Fibroblast of skin of left quadriceps (primary cell): ENCODE results near the gene LIMD2.
A peak's percentile ranks its signal among the peaks of the same experiment; 100 is the strongest.

ENCODE experiments used
- DNase-seq, 2 experiments: peaks; one replicate each; pipeline ENCODE4 v3.0.0-alpha.2; 2013; ENCODE audit warnings: low read depth in 2 of 2

Gene LIMD2

DNA sequence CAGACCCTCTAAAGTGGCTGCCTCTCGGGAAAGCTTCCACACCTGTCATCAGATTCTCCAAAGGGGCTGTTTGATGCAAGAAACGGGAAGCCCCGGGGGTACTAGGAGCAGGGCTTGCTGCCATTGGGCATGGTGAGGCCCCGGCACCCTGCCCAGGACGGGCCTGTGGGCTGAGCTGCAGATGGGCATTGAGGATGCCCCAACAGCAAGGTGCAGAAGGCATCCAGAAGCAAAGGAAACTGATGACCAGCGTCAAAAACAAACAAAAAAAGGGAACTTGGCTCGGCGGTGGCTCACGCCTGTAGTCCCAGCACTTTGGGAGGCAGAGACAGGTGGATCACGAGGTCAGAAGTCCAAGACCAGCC lies 1.5 kb upstream of the LIMD2 start:
- no peak for DNase-seq

DNA sequence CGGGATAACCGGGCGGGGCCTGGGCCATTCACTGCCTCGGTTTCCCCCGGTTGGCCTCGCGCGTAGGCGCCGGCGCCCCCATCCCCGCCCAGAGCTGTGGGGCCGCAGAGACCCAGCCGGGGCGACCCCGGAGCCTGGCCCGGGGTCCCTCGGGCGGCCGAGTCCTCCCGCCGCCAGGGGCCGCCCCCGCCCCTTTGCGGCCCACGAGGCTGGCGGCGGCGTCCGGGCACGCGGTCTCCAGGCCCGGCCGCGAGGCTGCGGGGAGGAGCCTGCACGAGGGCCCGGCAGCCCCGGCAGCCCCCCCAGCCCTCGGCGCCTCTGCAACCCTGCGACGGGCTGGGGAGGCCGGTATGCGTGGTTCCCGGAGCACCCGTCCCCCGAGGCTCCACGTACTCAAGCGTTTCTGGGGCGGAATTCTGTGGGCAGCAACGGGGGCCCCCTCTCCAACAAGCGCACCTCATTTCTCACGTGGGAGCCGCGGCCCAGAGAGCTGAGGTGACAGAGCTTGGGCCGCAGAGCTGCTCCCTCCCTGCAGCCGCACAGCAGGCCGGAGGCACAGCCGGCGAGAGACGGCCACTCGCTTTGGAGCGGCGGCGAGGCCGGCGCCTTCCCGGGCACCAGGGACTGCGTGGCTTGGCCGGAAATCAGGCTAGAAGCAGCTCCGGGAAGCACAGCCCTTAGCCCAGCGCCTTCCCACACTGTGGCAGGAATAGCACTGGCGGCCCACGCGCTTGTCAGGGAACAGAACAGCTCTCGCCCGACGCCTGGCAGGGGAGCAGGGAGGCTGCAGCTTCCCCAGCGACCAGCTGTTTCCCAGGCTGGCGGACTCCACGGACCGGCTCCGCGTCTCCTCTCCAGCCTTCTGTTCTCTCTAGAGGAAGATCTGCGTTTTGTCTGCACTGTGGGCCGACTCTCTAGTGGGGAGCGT lies 867 bp upstream of the LIMD2 start:
- peak in 1 of 2 experiments; percentile 10 for DNase-seq

DNA sequence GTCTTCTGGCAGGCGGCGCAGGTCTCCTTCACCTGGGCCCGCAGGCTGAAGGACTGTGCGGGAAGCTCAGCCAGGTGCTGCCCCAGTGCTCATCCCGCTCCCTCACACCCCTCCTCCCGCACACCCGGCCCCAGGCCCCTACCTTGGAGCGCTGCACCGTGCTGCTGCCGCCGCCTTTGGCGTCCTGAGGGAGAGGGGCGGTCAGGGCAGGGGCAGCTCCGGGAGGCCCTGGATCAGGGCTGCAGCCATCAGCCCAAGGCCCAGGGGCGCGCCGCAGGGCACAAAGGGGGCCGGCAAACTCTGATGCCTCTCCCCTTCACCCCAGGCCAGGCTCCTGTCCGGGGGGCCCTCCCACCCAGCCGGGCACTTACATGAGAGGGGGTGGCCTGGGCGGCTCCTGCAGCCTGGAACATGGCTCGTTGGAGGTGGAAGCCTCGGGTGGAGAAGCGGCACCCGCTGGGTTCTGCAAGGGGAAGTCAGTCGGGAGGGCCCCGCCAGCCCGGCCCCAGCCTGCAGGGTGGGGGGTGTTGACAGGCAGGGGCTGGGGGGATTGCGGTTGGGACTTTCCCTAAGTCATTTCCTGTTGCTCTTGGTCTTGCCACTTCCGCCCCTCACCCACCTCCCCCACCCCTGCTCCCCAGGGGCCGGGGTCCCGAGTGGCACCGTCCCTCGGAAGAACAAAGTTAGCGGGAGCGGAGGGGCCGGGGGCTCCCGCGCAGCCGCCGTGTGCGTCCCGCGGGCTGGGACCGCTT lies 863 bp downstream of the LIMD2 start:
- DNase-seq: peak in 1 of 2 experiments; percentile 27

DNA sequence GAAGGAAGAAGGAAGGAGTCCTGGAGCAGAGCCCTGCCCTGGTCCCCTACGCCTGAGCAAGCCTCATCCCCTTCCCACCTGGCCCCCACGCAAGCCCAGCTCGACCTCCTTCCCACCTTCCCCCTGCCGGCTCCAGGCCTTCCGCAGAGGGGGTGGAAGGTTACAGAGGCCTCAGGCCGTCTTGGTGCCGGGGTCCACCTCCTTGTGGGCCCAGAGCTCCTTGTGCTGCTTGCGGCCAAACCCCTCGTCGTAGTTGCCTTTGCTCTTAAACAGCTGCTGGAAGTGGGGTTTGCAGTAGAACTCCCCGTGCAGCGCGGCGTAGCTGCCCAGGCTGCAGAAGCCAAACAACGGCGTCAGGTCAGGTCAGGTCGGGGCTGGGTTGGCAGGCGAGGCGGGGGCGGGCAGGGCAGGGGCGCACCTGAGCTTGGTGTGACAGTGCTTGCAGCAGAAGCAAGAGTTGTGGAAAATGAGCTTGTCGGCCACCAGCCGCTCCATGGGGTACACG lies 1.5 kb downstream of the LIMD2 start:
- DNase-seq: no peak

DNA sequence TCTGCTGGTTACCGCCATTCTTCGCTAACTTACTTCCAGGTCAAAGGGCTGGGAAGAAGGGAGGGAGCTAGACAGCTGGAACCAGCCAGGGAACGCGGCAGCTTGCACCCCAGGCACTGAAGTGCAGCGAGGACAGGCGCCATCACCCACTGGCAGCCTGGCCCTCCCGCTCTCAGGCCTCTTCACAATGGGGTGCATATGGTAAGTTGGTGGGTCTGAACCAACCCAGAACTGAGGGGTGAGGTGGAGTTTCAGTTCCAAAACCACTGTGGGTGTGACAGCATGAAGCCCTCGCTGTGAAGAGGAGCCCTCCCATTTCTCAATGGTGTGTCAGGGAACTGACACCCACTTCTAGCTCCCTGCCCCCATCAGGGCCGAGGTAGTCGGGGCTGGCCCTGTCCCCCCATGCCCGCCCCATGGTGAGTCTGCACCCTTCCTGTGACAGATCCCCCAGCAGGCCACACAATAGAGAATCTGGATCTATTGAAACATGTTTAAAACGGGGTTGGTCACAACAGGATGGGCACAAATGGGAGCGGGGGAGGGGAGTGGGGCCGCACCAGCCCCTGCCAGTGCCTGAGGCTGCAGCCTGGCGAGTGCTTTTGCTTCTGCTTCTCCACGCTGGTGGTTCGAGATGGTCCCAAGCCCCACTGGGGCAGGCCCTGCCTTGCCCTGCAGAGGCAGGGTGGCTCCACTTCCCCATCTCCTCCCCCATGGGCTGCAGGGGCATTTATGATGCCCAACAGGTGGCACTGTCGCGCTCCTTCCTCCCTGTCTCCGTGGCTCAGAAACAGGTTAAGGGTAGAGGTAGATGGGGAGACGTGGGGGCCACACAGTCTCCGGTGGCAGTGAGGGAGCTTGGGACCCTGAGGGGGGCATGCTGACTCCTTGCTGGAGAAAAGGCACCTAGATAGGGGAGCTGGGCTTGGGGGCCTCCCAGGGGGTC lies 2.3 kb downstream of the LIMD2 start:
- no peak for DNase-seq

DNA sequence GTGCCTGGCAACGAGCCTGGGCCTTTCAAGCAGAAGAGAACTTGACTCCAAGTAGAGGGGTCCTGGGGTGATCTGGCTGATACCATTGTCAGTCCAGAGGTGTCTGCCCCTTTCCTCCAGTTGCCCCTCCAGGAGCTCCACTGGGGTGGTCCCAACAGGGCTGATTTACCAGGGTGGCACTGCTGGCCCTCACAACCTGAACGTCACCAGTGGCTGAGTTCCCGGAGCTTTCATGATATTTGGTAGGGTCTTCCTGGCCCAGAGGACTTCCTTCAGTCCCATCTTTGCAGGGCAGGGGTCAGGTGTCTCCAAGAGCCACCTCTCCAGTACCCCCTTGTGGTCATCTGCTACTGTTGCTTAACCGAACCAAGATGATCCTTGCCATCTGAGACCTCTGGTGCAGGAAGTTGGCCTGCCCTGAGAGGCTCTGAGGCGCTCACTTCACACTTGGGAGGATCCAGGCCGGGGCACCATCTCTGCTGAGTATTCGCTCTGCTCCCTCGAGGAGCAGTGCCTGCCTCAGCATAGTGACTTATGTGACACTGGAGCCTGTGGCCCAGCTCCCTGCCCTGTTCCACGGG lies 3.5 kb downstream of the LIMD2 start:
- DNase-seq: no peak

DNA sequence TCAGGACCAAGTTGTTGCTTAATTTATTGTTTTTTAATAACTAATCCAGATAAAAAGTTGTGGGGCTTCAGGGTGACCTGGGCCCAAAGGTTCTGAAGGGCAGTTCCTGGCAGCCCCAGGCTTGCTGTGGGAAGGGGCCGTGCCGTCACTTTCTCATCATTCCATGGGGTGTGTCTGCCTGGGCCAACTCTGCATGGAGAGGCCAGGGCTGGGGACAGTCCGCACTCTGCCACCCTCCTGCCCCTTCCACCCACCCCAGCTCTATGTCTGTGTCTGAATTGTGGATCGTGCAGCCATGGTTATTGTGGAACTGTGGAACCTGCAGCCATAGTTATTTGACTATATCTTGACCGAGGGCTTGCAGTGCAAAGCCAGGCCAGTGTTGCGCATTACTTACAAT lies 4.0 kb downstream of the LIMD2 start:
- DNase-seq: no peak

DNA sequence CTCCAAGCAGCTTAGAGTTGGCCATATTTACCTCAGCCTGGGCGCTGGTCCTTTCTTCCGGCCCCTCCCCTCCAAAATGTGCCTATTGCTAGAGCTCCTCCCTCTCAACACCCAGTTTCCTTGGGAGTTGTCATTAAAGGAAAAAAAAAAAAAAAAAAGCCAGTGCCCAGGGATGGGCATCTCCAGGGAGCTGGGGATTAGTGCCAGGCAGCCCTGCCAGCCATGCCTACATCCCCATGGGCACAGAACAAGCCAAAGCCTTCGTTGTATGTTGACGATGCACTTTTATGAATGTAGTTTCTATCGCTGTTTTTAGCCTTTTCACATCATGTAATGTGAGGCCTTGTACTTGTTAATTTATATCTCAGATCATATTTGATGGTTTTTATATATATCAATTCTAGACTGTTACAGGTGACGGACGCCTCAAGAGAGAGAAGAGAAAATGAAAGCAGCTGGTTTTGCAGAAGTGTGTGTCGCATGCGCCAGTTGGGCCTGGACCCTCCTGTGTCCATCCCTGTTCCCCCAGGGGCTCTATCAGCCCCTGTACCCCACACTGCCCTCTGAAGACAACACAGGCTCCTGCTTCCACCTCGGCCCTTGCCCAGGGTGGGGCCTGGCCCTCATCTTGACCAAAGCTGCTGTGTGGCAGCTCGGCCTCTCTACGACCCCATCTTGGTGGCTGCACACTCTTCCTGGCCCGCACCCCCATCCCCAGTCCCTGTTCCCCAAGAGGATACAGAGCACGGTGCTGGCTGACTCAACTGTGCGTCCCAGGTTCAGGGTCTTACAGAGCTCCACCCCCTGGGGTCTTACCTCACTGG lies 4.8 kb downstream of the LIMD2 start:
- no peak for DNase-seq

DNA sequence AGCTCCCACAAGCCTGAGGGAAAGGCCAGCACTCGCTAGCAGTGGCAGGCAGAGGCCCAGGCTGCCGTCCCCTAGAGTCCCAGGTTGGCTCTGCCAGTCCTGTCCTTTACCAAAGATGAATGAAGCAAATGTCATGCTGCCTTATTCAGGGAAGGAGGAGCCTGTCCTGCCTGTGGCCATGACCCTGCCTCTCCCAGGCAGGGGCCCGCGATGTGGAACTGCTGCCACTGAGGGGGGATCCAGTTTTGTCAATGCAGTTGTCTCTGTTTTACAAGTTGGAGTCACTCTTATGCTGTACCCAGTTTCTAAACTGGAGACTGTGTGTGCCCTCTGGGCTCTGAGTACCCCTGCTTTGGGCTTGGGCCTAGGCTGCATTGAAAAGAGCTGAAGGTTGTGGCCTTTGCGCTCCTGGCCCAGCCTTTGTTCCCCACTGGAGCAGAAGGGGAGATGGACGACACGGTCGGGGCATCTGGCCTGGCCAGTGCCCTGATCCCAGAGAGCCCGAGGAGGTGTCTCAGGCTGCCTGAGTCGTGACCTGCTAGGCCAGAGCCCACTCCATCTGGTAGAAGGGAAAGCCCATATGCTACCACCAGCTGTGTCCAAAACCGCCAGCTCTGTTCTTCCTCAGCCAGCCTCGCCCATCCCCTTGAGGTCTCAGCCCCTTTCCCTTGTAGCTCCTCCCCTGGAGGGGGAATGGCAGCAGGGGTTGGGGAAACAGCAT lies 5.5 kb downstream of the LIMD2 start:
- peak in 1 of 2 experiments; percentile 3 for DNase-seq

DNA sequence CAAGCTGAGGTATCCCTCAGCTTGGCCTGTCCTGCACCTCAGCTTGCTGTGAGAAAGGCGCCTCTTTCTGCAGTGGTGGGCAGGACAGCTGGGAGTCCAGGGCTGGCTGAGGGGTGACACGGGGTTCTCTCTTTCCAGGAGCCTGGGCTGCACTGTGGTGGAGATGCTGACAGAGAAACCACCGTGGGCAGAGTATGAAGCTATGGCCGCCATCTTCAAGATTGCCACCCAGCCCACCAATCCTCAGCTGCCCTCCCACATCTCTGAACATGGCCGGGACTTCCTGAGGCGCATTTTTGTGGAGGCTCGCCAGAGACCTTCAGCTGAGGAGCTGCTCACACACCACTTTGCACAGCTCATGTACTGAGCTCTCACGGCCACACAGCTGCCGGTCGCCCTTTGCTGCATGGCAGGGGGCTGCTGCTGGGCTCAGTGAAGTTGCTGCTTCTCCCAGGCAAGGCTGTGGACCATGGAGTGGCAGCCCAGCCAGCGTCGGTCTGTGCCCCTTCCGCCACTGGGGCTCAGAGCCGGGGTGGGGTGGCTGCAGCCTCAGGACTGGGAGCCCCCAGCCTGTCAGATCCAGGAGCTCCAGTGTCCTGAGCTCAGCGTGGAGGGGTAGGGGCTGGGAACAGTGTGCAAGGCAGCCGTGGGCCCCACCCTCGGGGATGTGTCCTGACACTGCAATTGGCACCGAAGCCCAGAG lies 6.4 kb downstream of the LIMD2 start:
- DNase-seq: no peak

DNA sequence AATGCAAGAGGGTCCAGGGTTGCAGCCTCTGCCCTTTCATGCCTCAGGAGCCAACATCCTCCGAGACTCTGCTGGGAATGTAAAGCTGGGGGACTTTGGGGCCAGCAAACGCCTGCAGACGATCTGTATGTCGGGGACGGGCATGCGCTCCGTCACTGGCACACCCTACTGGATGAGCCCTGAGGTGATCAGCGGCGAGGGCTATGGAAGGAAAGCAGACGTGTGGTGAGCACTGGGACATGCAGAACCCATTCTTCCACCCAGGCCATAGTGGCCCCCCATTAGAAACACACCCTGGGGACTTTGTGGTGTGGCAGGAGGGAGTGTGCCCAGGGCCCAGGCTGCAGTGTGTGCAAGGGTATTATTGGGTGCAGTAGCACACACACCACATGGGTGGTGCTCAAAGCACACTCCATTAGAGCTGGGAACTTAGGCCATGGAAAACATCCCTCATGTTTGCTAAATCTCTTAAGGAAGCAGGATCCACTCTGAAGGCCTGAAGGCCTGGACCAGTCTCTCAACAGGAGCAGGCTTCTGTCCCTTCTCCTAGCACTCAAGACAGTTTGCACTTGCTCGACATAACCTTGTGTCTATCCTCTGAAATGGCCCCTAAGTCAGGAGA lies 7.6 kb downstream of the LIMD2 start:
- no peak for DNase-seq

DNA sequence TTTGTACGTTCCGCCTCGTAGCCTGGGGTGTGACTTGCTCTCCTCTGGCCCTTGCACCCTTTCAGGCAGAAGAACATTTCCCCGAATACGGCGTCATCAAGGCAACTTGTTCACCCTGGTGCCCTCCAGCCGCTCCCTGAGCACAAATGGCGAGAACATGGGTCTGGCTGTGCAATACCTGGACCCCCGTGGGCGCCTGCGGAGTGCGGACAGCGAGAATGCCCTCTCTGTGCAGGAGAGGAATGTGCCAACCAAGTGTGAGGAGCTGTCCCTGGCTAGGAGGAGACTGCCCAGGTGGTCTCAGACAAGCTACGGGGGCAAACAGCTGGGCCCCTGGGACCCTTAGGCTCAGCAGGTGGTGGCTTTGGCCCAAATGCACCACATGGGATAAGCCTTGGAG lies 10.4 kb downstream of the LIMD2 start:
- DNase-seq: no peak

DNA sequence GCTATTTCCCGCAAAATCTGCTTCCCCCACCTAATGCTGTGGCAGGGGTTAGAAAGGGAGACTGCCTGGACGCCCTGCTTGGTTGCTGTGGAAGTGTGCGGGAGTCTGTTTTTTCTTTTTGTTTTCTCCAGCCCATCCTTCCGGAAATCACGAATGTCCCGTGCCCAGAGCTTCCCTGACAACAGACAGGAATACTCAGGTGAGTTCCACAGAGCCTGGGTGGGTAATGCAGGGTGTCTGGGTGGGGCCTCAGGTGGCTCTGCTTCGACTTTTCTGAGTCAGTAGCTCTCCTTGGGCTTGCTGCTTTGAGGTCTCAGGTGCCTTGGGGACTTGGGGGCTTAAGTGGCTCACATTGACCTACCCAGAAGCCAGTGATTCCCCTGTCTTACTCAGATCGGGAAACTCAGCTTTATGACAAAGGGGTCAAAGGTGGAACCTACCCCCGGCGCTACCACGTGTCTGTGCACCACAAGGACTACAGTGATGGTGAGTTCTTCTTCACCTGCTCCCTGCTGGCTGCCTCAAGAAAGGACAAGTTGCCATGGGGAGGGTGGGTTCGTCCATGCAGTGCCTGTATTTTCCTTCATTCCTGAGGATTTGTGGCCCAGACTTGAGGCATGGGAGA lies 11.4 kb downstream of the LIMD2 start:
- DNase-seq: no peak

DNA sequence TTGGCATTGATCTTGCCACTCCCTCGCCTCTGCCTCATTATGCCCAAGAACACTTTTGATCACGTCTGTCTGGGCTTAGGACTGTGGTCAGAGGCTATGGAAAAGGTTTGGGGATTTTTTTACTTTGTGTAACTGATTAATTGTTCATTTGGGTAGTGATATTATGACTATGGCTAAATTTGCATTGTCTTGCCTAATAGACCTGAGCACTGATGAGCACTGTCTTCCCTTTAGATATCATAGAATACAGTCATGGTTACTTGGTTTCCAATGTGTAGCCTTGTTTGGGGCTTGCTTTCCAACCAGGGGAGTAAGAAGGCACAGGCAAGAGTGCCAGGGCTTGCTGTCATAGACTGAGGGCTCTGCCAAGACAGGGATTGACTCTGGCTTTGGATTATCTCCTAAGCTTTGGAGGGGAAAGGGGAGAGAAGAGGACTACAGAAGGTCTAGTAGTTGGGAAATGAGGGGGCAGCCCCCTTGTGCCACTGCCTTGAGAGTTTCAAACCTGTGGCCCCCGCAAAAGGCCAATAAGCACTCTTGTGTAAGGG lies 13.7 kb downstream of the LIMD2 start:
- no peak for DNase-seq

DNA sequence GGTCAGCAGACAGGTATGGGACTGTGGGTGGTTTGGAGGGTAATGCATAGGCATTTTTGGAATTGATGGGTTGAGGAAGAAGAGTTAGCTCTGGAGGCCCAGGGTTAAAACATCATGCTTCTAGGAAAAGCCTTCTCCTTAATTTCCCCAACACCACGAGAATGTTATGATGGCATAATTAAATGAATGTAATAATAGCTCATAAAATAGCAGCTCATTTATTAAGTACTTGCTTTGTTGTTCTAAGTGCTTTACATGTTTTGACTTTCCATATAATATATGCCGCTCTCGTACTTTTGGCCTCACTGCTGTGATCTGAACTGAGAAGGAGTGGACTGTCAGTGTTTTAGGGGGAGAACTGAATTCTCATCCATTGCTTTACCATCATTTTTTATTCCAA lies 14.3 kb downstream of the LIMD2 start:
- DNase-seq: no peak

DNA sequence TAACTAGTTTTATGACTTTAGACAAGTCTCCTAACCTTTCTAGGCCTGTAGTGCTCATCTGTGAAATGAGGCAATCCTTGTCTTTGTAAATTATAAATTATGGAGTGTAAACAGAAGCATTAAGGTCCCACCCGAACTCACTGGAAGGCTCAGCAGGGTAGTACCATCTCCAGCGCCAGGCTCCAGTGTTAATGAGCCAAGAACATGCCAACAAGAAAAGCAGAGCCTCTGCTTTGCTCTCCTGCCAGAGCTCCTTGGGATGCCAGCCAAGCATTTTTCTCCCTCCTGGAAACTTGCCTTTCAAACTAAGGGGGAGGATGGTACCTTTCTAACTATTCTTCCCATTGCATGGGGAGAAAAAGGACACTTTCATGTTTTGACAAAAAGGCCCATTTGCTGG lies 14.9 kb downstream of the LIMD2 start:
- DNase-seq: no peak

DNA sequence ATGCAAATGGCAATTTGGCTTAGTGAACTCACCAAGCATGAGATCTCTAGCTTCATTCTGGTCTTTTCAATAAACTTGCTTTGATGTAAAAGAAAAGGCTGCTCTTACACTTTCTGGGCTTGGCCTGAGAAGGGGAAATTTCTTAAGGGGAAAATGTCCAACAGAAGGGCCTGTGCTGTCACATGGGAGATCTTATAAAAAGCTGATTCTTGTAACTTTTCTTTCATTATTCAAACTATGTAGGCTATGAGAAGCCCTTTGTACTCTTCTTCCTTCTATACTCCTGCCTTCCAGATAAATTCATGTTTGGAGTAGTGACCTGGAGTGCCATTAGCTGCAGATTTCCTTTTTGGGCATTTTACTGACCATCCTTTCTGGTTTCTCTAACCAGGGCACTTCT lies 16.9 kb downstream of the LIMD2 start:
- no peak for DNase-seq

DNA sequence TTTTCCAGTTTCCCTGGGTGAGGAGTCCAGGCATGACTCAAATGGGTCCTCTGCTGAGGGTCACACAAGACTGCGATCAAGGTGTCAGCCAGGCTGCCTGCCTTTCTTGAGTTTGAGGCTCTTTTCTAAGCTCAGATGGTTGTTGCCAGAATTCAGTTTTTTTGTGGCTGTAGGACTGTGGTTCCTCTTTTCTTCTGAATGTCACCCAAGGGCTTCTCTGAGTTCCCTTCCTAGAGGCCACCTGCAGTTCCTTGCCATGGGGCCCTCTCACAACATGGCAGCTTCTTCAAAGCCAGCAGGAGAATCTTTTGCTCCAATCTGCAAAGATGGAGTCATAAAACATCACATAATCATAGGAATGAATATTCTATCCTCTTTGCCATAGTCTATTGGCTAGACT lies 17.5 kb downstream of the LIMD2 start:
- DNase-seq: no peak
